AG20443 (cell line): Measurements from ENCODE around the gene METTL22.

ENCODE experiments used
- DNase-seq: peaks from one replicate; pipeline ENCODE4 v3.0.0; 2012; ENCODE audit warnings: low spot score, mixed read lengths

The METTL22 gene

GRCh38 chr16:8632675-8633182, 11.2 kb downstream of the METTL22 start:
- DNase-seq: no peak

GRCh38 chr16:8634991-8635736, 13.7 kb downstream of the METTL22 start:
- no peak for DNase-seq

- no peak for DNase-seq
Measured at GRCh38 chr16:8639694-8640093, 18.2 kb downstream of the METTL22 start.

- no peak for DNase-seq
Measured at GRCh38 chr16:8641671-8642070, 20.2 kb downstream of the METTL22 start.

- no peak for DNase-seq
Measured at GRCh38 chr16:8642146-8642545, 20.6 kb downstream of the METTL22 start.

- no peak for DNase-seq
Measured at GRCh38 chr16:8644211-8645140, 23.0 kb downstream of the METTL22 start.

- DNase-seq: no peak
Measured at GRCh38 chr16:8645141-8645521, 23.6 kb downstream of the METTL22 start.

GRCh38 chr16:8645831-8646230, 24.3 kb downstream of the METTL22 start:
- no peak for DNase-seq

GRCh38 chr16:8646326-8647053, 25.0 kb downstream of the METTL22 start:
- no peak for DNase-seq

- DNase-seq: no peak
Measured at GRCh38 chr16:8647721-8648318, 26.3 kb downstream of the METTL22 start.

GRCh38 chr16:8648877-8649276, 27.4 kb downstream of the METTL22 start:
- no peak for DNase-seq

- no peak for DNase-seq
Measured at GRCh38 chr16:8649829-8650554, 28.5 kb downstream of the METTL22 start.

- DNase-seq: peak; percentile 67
Measured at GRCh38 chr16:8651958-8652357, 30.5 kb downstream of the METTL22 start.

- peak; percentile 32 for DNase-seq
Measured at GRCh38 chr16:8655184-8655717, 33.8 kb downstream of the METTL22 start.

GRCh38 chr16:8656376-8656775, 34.9 kb downstream of the METTL22 start:
- DNase-seq: no peak

- peak; percentile 75 for DNase-seq
Measured at GRCh38 chr16:8660841-8661301, 39.4 kb downstream of the METTL22 start.

- DNase-seq: no peak
Measured at GRCh38 chr16:8661703-8662102, 40.2 kb downstream of the METTL22 start.

GRCh38 chr16:8663192-8664089, 41.9 kb downstream of the METTL22 start:
- no peak for DNase-seq

GRCh38 chr16:8665529-8665928, 44.0 kb downstream of the METTL22 start:
- no peak for DNase-seq

GRCh38 chr16:8667492-8667891, 46.0 kb downstream of the METTL22 start:
- no peak for DNase-seq
